Cortex of kidney (tissue), 1 donor: ENCODE results near the gene CLSTN3.
A peak's percentile ranks its signal among the peaks of the same experiment; 100 is the strongest.

Source experiments
- DNase-seq: peaks from one replicate; lab custom pipeline; 2025; lab: John Stamatoyannopoulos, UW

The CLSTN3 gene

GRCh38 chr12:7188562-7189397 lies 58.6 kb downstream of the CLSTN3 start:
- DNase-seq = no peak

GRCh38 chr12:7189398-7190267 lies 59.5 kb downstream of the CLSTN3 start, which contains the start of gene PEX5:
PEX5 (plus strand) TSS chr12:7189686; CDS start chr12:7190378, 692 bp downstream.
- DNase-seq = peak; percentile 50

GRCh38 chr12:7190268-7191055 lies 60.3 kb downstream of the CLSTN3 start:
- DNase-seq = no peak

GRCh38 chr12:7193674-7194073 lies 63.5 kb downstream of the CLSTN3 start:
- DNase-seq = no peak

- DNase-seq = no peak
Observed at GRCh38 chr12:7197841-7198240, 67.7 kb downstream of the CLSTN3 start.

- no peak for DNase-seq
Observed at GRCh38 chr12:7203109-7203508, 72.9 kb downstream of the CLSTN3 start.

GRCh38 chr12:7205091-7205490 lies 74.9 kb downstream of the CLSTN3 start:
- DNase-seq = no peak

- no peak for DNase-seq
Observed at GRCh38 chr12:7206691-7207090, 76.5 kb downstream of the CLSTN3 start.

- DNase-seq = no peak
Observed at GRCh38 chr12:7207866-7208625, 77.9 kb downstream of the CLSTN3 start.
